Suppressor macrophage treated with lipopolysaccharide for 1 hour (primary cell): ENCODE data around the gene BCL2.

Source experiments
- DNase-seq, 3 donors: peaks; one replicate each; pipeline ENCODE4 v3.0.0-alpha.2; 2020 to 2022

BCL2 gene

DNA sequence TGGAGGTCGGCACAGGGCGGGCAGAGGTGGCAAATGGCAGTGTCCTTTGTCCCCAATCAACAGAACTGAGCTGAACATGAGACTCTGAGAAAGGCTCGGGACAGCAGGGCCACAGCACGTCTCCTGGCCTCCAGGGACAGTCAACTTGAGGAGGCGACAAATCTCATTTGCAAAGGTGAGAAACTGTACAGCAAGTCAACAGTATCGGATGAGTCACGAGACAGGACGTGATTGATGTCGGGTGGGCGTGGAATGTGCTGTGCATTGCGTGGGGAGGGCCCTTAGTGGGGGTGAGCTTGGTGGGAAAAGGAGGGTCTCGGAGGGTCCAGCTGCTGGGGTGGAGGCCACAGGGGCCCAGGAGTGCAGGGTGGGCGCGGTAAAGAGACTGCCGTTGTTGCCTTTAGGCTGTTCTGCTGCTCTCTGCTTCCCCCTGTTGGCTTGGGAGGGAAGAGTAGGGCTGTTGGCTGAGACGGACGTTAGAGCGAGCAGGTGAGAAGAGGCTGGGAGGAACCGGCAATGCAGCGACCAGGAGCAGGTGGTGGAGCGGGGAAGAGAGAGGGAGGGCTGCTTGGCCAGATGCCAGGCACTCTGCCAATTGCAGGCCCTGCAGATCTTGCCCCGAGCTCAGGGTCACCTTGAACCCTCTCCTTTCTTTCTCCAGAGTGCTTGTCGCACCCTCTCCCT, 164.3 kb downstream of the BCL2 start:
- DNase-seq = peak; percentile 63 to 75 (median 65)

DNA sequence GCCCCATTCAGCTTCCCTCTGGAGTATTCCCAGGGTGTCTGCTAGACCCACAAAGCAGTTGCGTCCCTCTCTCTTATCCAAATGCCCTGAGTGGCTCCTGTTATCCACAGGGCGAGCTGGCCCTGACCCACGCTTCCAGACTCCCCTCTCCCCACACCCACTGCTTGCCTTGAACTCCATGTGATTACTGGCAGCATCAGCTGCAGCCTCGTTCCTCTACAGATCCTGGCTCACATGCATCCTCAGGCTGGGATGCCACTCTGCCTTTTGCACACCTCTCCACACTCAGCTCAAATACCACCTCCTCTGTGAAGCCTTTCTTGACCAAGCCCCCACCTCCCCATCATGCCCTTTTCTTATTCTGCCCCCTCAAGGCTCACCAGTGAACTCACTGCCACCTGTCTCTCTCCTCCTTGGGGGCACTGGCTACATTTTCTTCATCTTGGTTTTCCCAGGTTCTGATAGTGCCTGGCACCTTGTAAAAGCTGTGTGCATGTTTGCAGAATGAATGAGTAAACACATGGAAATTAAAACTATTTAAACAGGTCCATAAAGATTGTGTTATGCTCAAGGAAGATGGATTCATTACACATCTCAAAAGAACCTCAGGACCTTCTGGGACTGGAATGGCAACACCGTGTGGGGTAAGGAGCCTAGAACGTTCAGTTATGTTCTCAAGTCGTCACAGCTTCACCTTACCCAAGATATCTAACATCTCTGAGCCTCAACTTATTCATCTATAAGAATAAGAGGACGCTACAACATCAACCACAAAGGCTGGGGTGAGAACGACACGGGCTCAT, 165.0 kb downstream of the BCL2 start:
- DNase-seq = no peak

DNA sequence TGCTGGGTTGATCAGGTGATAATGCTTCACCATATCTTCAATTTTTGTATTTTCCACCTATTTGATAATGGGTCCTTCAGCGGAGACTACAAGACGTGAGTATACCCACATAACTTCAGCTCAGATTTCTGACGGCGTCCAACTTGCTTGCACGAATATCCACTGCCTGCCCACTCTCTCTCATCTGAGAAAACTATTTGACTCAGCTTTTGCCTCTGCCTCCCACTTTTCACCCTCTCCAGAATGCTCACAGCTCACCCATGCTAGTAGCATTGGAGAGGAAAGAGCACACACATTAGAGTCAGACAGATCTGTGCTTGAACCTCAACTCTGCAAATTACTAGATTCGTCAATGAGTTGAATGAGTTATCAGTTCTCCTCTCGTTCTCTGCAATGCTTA, 166.8 kb downstream of the BCL2 start:
- DNase-seq = no peak

DNA sequence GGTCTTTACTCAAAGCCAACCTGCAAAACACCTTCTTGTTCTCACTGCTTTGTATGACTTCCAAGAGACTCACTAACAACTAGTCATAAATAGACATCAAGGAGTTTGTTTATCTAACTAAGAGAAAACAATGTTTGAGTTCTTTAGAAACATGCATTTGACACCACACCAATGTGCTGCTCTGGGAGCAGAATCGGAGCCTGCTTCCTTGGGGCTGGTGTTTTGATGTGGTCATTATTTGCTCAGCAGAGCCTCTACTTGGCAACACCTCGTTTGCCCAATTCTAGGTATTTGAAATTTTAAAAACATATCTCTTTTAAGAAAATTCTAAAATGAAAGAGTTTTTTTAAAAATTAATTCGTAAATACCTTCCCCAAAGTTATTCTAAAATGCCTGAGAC, 167.5 kb downstream of the BCL2 start:
- DNase-seq = no peak

DNA sequence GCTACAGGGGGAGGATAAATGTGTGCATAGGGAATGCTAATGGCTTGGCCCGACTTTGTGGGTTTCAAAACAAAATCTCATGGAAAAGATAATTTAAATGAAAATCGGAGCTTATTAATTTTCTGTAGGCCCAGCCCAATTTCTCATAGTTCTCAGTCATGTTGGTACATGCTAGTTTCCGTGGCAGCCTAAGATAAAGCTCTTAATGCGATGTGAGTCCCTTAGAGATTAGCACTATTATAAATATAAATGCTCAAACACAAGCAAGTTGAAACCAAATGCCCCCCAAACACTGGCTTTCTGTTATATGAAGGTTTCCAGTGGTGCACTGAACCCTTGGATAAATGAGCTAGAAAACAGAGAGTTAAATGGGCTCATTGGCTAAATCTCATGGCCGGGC, 168.0 kb downstream of the BCL2 start:
- DNase-seq = no peak

DNA sequence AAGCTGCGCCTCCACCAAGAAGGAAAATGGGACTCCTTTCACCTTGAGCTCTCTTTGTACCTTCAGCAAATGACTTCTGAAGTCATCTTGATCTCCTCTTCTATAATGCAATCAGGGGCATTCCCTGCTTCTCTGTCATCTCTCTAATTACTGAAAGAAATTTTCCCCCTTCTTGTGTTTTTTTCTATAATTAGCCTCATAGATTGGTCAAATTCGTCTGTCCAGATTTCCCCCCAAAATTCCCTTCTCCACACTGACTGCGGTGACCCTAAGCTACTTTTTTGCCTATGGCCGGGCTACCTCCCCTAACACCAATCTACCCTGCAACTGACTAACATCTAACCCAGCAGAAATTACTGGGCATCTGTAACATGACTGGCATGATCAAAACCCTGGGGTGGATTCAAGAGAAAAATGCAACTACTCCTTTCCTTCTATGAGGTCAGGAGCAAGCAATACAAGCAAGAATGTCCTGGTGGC, 168.6 kb downstream of the BCL2 start:
- DNase-seq = peak; percentile 81 to 94 (median 85)

DNA sequence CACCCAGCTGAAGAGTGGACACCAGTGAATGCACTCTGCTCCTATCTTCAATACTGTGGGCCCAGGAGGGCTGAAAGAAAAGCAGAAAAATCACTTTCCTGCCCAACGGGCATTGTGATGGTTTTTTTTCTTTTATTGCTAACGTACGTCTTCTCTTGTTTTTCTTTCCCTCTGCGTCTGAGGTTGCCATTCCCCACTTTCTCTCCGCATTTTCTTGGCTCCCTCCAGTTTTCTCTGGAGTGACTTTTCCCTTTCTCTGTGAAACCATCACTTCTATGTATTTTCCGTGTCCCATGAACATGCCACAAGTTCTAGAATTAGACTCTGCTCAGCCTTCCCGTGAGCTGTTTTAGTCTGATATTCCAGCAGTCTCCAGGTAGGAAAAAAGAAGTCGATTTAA, 169.2 kb downstream of the BCL2 start:
- no peak for DNase-seq

DNA sequence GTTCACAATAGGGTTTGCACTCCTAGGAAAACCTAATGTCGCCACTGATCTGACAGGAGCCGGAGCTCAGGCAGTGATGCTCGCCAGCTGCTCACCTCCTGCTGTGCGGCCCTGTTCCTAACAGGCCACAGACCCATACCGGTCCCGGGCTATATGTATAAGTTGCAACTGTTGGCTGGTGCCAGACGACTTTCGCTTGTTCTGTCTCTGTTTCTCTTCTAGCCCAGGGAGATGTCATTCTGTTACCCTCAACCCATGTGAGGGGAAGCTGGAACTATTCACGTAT, 170.3 kb downstream of the BCL2 start:
- DNase-seq = no peak

DNA sequence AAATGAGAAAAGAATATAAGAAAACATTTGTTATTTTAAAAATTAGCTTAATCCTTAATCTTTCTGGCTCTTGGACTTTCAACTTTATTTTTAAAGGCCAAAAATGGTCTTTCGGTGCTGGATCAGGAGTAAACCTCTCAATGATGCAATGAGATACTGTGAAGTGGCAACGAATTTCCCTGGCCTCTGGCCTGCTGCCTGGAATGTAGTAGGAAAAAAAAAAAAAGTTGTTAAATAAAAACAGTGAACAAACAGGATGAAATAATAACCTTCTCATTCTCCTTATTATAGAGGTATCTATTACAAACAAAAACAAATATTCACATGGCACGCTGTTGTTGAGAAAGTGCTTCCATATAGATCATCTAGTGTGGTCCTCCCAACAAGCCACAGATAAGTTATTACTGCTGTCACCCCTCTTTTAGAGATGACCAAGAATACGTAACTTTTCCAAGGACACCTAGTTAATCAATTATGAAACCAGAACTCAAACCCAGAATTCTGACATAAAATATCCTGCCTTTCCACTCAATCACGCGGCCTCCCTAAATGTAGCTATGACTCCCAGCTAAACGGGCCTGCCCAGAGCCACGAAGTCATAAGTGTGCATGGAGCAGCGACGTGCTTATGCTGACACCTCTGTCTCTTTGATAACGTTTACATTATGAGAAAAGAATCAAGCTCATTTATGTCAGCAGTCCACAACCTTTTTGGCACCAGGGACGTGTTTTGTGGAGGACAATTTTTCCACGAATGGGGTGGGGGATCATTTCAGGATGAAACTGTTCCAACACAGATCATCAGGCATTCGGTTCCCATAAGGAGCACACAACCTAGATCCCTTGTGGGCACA, 170.9 kb downstream of the BCL2 start:
- no peak for DNase-seq

DNA sequence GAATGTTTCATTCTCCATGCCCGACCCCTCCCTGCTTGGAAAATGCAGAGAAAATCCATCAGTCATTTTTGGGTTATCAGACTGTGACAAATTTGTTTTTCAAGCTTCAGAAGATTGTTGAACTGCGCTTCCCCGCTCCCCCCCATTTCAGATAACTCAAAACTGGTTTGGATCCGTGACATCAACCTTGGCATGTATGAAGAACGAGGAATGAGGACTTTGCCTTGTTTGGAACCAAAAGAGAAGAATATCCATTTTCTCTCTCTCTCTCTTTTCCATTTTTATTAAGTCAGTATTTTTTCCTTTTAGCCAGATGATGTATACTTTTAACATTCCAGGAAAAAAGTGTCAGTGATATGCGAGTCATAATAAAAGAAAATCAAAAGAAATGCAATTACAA, 171.6 kb downstream of the BCL2 start:
- no peak for DNase-seq

DNA sequence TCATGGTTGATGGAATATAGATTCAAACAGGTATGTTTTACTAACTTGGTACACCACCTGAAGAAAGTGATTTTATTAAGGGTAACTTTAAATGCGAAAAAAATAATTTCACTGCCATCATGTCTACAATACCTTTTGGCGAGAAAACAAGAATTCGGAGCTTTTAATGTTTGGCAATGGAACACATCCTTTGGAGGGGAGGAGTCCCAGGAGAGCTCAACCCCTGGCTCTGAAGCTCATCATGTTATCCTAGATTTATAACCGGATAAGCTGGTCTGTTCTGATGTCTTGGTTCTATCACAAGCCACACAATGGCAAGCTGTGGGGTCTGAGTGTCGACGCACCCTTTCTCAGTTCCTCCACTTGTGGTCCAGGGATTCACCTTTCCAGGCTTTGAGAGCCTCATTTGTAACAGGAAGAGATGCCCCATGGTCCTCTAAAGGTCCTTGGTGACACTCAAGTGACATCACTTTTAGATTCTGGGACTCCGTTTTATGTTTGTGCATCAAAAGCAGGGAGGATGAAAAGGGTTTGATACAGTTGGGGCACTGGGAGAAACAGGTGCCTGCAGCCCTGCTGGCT, 172.7 kb downstream of the BCL2 start:
- no peak for DNase-seq

DNA sequence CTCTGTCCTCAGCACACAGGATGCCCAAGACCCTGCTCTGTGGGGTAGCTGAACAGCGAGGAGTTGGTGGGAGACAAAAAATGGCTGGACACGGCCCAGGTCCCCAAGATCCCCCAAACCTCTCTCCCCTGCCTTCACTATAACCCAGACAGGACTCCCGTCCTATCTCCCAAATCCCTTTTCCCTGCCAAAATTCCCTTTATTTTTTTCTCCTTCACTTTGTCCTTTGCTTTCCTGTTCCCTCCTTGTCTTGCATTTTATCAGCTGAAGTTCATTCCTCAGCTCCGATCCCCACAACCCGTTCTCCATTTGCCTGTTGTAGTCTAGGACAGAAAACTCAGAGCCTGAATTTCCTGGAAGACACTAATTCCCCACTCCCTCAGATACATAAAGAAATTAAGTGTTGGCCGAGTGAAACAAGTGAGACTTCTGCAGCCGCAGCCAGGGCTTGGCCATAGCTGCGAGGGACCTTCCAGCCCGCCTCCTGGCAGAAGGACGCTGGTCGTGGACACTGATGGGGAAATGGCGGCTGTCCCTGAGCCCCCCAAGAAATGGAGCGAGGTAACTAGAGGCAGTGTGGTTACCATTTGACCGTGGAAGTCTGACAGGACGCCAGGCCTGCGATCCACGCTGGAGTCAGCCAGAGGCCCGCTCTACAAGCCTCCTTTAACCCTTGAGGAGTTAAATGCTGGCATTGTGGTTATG, 173.6 kb downstream of the BCL2 start:
- no peak for DNase-seq

DNA sequence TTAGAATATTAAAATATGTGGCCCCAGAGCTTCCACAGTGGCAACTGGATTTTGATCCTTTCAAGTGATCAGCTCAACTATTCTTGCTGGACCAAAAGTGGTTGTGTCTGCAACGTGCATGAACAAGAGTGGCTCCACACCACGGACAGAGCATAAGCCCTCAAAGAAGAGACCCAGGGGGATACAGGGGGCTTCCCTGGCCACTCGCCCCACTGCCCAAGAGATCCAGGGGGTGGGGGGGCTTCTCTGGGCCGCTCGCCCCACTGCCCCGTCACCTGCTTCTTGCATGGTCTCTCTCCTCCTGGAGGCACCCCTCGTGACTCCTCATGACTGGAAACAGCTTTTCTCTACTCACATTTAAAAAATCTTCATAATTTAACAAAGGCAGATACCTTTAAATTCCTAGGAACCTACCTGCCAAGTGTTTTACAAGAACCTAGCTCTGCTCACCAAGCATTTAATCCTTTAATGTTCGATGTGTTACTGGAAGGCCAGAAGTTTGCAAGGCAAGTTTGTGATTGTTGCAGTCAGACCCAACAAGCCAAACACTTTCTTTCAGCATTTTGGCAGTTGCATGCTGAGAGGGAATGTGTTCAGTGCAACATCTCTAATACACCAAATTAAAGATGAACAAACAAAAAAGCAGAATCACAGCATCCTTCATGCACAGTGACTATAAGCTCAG, 174.3 kb downstream of the BCL2 start:
- no peak for DNase-seq

DNA sequence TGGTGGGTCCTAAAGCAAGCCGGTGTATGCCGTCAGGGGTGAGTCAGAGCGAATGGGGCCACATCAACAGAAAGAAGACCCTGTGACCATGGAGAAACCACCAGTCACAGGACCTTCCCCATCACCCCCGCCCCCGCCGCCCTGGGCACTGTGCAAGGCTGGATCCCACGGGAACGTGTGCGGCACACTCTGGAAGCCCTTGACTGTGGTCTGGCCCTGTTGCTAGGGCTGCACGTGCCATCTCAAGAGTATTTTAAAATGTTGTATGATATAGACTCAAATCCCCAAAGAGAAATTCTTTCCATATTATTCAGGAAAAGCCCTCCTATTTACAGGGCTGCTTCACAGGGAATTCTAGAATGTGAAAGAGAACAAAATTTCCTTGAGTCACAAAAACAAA, 174.8 kb downstream of the BCL2 start:
- peak in 2 of 3 donors; percentile 9 to 42 for DNase-seq

DNA sequence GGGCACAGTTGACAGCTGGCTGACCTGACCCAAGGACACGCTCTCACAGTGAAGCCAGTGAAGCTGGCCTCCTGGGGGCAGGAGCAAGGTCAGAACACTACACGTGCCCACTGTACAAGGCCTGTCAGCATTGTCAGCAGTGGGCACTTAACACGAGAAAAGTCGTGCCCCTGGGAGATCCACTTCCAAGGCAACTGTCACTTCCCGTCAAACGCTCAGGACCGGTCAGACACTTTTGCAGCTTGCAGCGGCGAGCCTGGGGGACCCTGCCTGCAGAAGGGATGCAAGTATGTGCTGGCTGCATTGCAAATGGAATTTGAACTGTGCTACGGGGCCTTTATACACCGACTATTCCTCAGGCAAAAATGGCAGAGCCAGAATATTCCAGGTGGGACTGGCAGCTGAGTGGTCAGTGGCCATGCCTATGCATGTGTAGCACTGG, 176.2 kb downstream of the BCL2 start:
- DNase-seq = no peak

DNA sequence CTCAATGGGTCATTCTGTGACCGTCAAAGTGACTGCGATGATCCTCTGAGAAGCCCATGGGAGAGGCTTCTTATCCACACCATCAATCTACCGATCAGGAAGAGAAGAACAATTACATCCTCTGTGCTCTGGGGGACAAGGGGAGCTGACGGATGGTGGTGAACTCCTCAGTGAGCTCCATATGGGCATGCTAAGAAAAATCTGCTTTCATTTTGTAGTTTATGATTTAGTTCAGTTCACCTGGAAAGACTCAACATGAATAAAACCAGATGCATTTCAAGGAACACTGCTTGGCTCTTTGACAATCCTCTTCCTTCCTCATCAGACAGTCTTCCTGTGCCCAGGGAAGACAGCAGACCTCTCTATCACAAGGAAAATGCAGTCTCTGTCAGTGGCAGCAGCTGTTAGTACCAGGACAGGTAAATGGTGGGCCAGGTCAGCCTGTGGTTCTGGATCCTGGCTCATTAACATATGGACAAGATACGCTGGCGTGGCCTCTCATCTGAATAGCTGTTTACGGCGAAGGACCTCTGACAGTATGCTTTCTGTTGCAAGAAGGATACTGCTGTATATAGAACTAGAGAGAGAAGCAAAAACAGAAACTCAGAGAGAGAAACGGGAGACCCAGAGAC, 176.9 kb downstream of the BCL2 start:
- peak in 2 of 3 donors; percentile 20 to 38 for DNase-seq

DNA sequence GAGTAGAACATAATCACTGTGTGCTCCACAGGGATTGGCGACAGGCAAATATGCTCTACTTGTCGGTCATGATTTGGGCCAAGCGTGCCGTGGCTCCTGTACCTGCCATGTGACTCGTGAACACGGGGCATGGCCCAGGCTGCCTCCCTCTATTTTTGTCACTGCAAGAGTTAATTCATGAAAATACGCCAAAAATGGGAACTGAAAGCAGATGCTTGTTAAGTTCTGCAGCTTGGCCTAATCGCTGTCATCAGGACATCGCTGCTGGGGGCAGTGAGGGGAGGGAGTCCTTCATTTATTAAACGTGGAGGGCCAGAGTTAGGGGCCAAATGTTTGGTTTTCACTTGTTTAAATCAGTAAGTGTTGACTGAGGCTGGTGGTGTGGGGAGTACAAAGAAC, 177.8 kb downstream of the BCL2 start:
- peak; percentile 60 to 77 (median 75) for DNase-seq

DNA sequence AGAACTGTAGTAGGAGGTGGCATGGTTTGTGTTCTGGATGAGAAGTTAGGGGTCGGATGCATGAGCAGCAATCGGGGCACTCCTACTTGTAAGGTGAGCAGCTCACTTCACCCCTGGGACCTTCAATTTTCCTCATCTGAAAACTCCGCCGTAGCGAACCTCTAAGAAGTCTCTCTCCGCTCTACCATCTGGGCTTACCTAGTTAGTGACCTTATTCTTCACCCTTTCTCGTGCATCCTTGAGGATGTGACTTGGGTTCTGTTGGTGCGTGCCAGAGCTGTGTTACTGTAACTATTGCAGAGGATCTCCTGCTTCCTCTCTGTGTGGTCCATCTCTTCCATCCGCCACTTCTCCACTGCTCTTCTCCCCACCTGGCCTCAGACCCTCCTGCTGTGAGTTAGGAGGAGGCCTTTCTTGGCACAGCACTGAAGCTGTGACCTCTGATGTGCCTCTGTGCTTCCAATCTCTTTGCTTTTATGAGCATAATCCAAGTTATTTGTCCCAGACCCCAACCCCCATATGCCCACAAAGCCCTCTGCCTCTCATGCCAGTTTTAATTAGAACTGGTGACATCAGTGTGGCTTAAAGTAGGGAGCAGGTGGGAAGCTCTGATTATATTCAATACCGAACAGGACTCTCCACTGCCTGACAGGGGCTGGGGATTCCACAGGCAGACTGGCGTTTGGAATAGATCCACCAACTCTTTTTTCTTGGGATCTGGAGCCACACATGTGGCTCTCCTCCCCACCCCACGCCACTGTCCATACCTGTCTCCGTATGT, 178.4 kb downstream of the BCL2 start:
- DNase-seq = no peak

DNA sequence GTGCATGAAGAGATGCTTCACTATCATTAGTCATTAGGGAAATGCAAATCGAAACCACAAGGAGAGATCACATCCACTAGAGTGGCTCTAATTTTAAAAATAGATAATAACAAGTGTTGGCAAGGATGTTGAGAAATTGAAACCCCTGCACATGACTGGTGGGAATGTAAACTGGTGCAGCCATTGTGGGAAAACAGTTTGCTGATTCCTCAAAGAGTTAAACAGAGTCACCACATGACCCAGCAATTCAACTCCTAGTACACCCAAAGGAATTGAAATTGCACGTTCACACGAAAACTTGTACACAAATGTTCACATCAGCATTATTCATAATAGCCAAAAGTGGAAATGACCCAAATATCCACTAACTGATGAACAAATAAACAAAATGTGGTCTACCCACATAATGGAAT, 179.5 kb downstream of the BCL2 start:
- DNase-seq = peak; percentile 21 to 68 (median 46)
